ENCODE results near the gene IZUMO2. TPM values are rescaled to one million over a fixed set of nuclear protein-coding genes. Genes with fewer than 3 reads are reported as not detected.
"Not testable (repeated sequence)": the region's sequence is repeated elsewhere in the genome, so short reads cannot be mapped to it uniquely, and the experiment has no call there.

IZUMO2 gene
- total RNA-seq, 2 donors from 2014 or later: 1.1 TPM; not detected in 1

- WGBS: no CpG with 5 or more reads among the region's 13 CpGs
- H3K4me1 ChIP-seq (replicated peaks); H3K27ac ChIP-seq; H3K9me3 ChIP-seq; H3K27me3 ChIP-seq (replicated peaks; ENCODE audit: insufficient read depth); H3K4me3 ChIP-seq; H3K36me3 ChIP-seq; DNase-seq (ENCODE audit: low spot score); intact Hi-C loops (cut with DNase I): not testable (repeated sequence)
These were observed 59.1 kb downstream of the IZUMO2 start for GRCh38 chr19:50104012-50104411.

- H3K4me1 ChIP-seq (replicated peaks); H3K36me3 ChIP-seq; intact Hi-C loops (cut with DNase I); DNase-seq (ENCODE audit: low spot score); H3K27ac ChIP-seq; H3K27me3 ChIP-seq (replicated peaks; ENCODE audit: insufficient read depth); H3K4me3 ChIP-seq; H3K9me3 ChIP-seq: not testable (repeated sequence)
- WGBS: no CpG with 5 or more reads among the region's 13 CpGs
These were observed 59.7 kb downstream of the IZUMO2 start for GRCh38 chr19:50103405-50103804.

Other genes starting within 250 kb of the IZUMO2 start
- 10 to 100 TPM; 14.0 to 16.4 TPM for gene ATF5, start 234.1 kb downstream of the IZUMO2 start, total RNA-seq
- gene NUP62, start 233.8 kb downstream of the IZUMO2 start, total RNA-seq: 10 to 100 TPM; 44.4 to 76.9 TPM
- gene SIGLEC11, start 202.1 kb downstream of the IZUMO2 start, total RNA-seq: 1 to 10 TPM in 1 of 2 donors, under 1 TPM in 1; 0.68 to 1.0 TPM
- gene VRK3, start 137.9 kb downstream of the IZUMO2 start, total RNA-seq: 10 to 100 TPM; 47.8 to 76.5 TPM
- 10 to 100 TPM; 16.7 to 26.0 TPM for gene ZNF473, start 137.3 kb downstream of the IZUMO2 start, total RNA-seq
- 10 to 100 TPM; 27.0 to 31.5 TPM for gene MYH14, start 40.3 kb upstream of the IZUMO2 start, total RNA-seq
- 10 to 100 TPM in 1 of 2 donors, 1 to 10 TPM in 1; 3.6 to 10.6 TPM for gene KCNC3, start 166.1 kb upstream of the IZUMO2 start, total RNA-seq
- gene NAPSA, start 202.4 kb upstream of the IZUMO2 start, total RNA-seq: 1 to 10 TPM in 1 of 2 donors, under 1 TPM in 1; 0.85 to 5.0 TPM
- gene NR1H2, start 213.2 kb upstream of the IZUMO2 start, total RNA-seq: 100 to 1,000 TPM; 110 to 129 TPM
- 10 to 100 TPM; 15.6 to 35.7 TPM for gene POLD1, start 221.1 kb upstream of the IZUMO2 start, total RNA-seq